Common myeloid progenitor, CD34-positive (primary cell): ENCODE results near the gene TGFA.

ENCODE experiments used
- CTCF ChIA-PET: fragments of 350-600 bp; sonication (Branson Sonifier 250); formaldehyde crosslinking; loops from one replicate; lab custom pipeline; 2021; ENCODE audit warnings: antibody characterized with exemption; lab: Charles Lee
- POLR2A ChIA-PET: fragments of 350-600 bp; sonication (Branson Sonifier 250); formaldehyde crosslinking; loops from one replicate; lab custom pipeline; 2021; ENCODE audit warnings: antibody characterized with exemption; lab: Charles Lee
- DNase-seq, 3 donors: peaks; one replicate each; pipeline versions ENCODE4 v3.0.0 to v3.0.0-alpha.2; 2013
- H3K27ac ChIP-seq, 2 experiments: 1 replicate in 1 of 2; 2 replicates in 1 of 2; pipeline ENCODE4 v1.7.0; 2013; ENCODE audit warnings: inconsistent platforms in 2 of 2, low read length in 2 of 2, mild to moderate bottlenecking in 2 of 2, low read depth in 1 of 2, moderate library complexity in 1 of 2; ENCODE audit not compliant: severe bottlenecking in 2 of 2, insufficient read depth in 1 of 2, poor library complexity in 1 of 2
- H3K27me3 ChIP-seq, 5 experiments: replicated peaks in 2 of 5; 1 replicate in 3 of 5; 2 replicates in 2 of 5; pipeline versions ENCODE4 v1.6.1 to v1.7.0; 2013; ENCODE audit warnings: low read length in 4 of 5, mild to moderate bottlenecking in 2 of 5, moderate library complexity in 2 of 5, inconsistent platforms in 1 of 5; ENCODE audit not compliant: insufficient read depth in 5 of 5, control insufficient read depth in 4 of 5
- H3K36me3 ChIP-seq, 4 experiments: 1 replicate in 2 of 4; 2 replicates in 2 of 4; pipeline versions ENCODE4 v1.6.1 to v1.7.0; 2013; ENCODE audit warnings: low read length in 3 of 4, control low read depth in 1 of 4, mild to moderate bottlenecking in 1 of 4; ENCODE audit not compliant: control insufficient read depth in 4 of 4, insufficient read depth in 4 of 4
- H3K4me1 ChIP-seq, 4 experiments: 1 replicate in 3 of 4; 2 replicates in 1 of 4; pipeline versions ENCODE4 v1.6.1 to v1.7.1; 2013; ENCODE audit warnings: low read length in 3 of 4, mild to moderate bottlenecking in 3 of 4, control low read depth in 1 of 4, inconsistent platforms in 1 of 4, moderate library complexity in 1 of 4; ENCODE audit not compliant: control insufficient read depth in 4 of 4, insufficient read depth in 4 of 4; ENCODE audit errors: control extremely low read depth in 1 of 4
- H3K4me3 ChIP-seq, 7 experiments: 1 replicate in 4 of 7; 2 replicates in 3 of 7; pipeline versions ENCODE4 v1.5.1 to v1.7.0; 2013; ENCODE audit warnings: mild to moderate bottlenecking in 7 of 7, low read length in 6 of 7, moderate library complexity in 6 of 7, inconsistent platforms in 2 of 7, low read depth in 2 of 7, control low read depth in 1 of 7; ENCODE audit not compliant: insufficient read depth in 4 of 7, control insufficient read depth in 1 of 7; ENCODE audit errors: extremely low read depth in 1 of 7
- H3K9me3 ChIP-seq, 5 experiments: 1 replicate in 4 of 5; 2 replicates in 1 of 5; pipeline versions ENCODE4 v1.6.1 to v1.7.1; 2013; ENCODE audit warnings: low read length in 4 of 5, mild to moderate bottlenecking in 2 of 5, inconsistent platforms in 1 of 5, low read depth in 1 of 5, moderate library complexity in 1 of 5; ENCODE audit not compliant: control insufficient read depth in 4 of 5, insufficient read depth in 2 of 5; ENCODE audit errors: control extremely low read depth in 1 of 5
- WGBS: methylation state at CpG from one replicate; pipeline ENCODE4 v1.1.5; 2013; ENCODE audit not compliant: insufficient coverage; 5-methylcytosine and 5-hydroxymethylcytosine counted together

TGFA gene

GRCh38 chr2:70471129-70471528 is 82.5 kb downstream of the TGFA start:
- no peaks in the 10 kb centered on the region for H3K27me3 ChIP-seq
- CTCF ChIA-PET = interaction anchor here (1.5 kb wide), 1 partner anchor 15 kb away, joined by 3 read pairs; no protein-coding TSS in a partner anchor
- DNase-seq = no peak
- no peak overlapping the region for H3K27ac ChIP-seq
- H3K36me3 ChIP-seq = no peaks in the 10 kb centered on the region
- 92% methylated on average over 4 of the region's 7 CpGs for WGBS
- peaks cover 34 to 73% (median 62%) of the 10 kb centered on the region in 4 experiments for H3K4me1 ChIP-seq
- no peak overlapping the region for H3K4me3 ChIP-seq
- POLR2A ChIA-PET = no interaction called here
- H3K9me3 ChIP-seq = no peaks in the 10 kb centered on the region

GRCh38 chr2:70469961-70470360 is 83.7 kb downstream of the TGFA start:
- no peaks in the 10 kb centered on the region for H3K9me3 ChIP-seq
- peaks cover 28 to 65% (median 55%) of the 10 kb centered on the region in 4 experiments for H3K4me1 ChIP-seq
- ChIA-PET CTCF (interaction anchor here (1.0 to 1.3 kb wide), 2 partner anchors 10 to 27 kb away, joined by 3 to 4 read pairs; no protein-coding TSS in a partner anchor), POLR2A (no interaction called here)
- 18% methylated on average over 7 of the region's 7 CpGs for WGBS
- H3K36me3 ChIP-seq = no peaks in the 10 kb centered on the region
- no peak for DNase-seq
- no peak overlapping the region for H3K27ac ChIP-seq
- no peaks in the 10 kb centered on the region for H3K27me3 ChIP-seq
- no peak overlapping the region for H3K4me3 ChIP-seq

- ChIA-PET POLR2A (no interaction called here), CTCF (interaction anchor here (1.0 to 1.3 kb wide), 3 partner anchors 10 to 164 kb away, joined by 3 to 4 read pairs (median 3); no protein-coding TSS in a partner anchor)
- Histone ChIP-seq H3K36me3 (no peaks in the 10 kb centered on the region), H3K4me1 (peaks cover 23 to 60% (median 52%) of the 10 kb centered on the region in 4 experiments), H3K27me3 (no peaks in the 10 kb centered on the region), H3K27ac (no peak overlapping the region), H3K4me3 (no peak overlapping the region), H3K9me3 (no peaks in the 10 kb centered on the region)
- no peak for DNase-seq
- WGBS = 94% methylated on average over 7 of the region's 7 CpGs
Measured at GRCh38 chr2:70469435-70469834, 84.2 kb downstream of the TGFA start.

- Histone ChIP-seq H3K4me3 (no peak overlapping the region), H3K9me3 (no peaks in the 10 kb centered on the region), H3K27me3 (no peaks in the 10 kb centered on the region), H3K36me3 (no peaks in the 10 kb centered on the region), H3K27ac (no peak overlapping the region), H3K4me1 (peaks cover 18 to 54% (median 50%) of the 10 kb centered on the region in 4 experiments)
- peak in 2 of 3 donors; percentile 41 to 46 for DNase-seq
- POLR2A ChIA-PET = interaction anchor here (0.5 kb wide), 1 partner anchor 25 kb away, joined by 3 read pairs; no protein-coding TSS in a partner anchor
- CTCF ChIA-PET = interaction anchor here (1.0 to 1.1 kb wide), 2 partner anchors 11 to 163 kb away, joined by 3 read pairs; no protein-coding TSS in a partner anchor
- WGBS = 0% methylated on average over 1 of the region's 1 CpG
Measured at GRCh38 chr2:70468878-70469277, 84.7 kb downstream of the TGFA start.

GRCh38 chr2:70467831-70468779 is 85.5 kb downstream of the TGFA start:
- ChIA-PET CTCF (interaction anchor here (1.1 to 1.4 kb wide), 2 partner anchors 9 to 163 kb away, joined by 3 read pairs; no protein-coding TSS in a partner anchor), POLR2A (interaction anchor here (0.5 kb wide), 1 partner anchor 24 kb away, joined by 3 read pairs; no protein-coding TSS in a partner anchor)
- Histone ChIP-seq H3K27ac (no peak overlapping the region), H3K4me1 (peaks cover 14 to 47% (median 42%) of the 10 kb centered on the region in 4 experiments), H3K4me3 (no peak overlapping the region), H3K9me3 (no peaks in the 10 kb centered on the region), H3K36me3 (no peaks in the 10 kb centered on the region), H3K27me3 (no peaks in the 10 kb centered on the region)
- 64% methylated on average over 4 of the region's 10 CpGs for WGBS
- DNase-seq = peak in 2 of 3 donors; percentile 26 to 36

- POLR2A ChIA-PET = no interaction called here
- CTCF ChIA-PET = interaction anchor here (1.4 kb wide), 1 partner anchor 9 kb away, joined by 3 read pairs; no protein-coding TSS in a partner anchor
- Histone ChIP-seq H3K4me1 (peaks cover 14 to 38% (median 34%) of the 10 kb centered on the region in 4 experiments), H3K27ac (no peak overlapping the region), H3K36me3 (no peaks in the 10 kb centered on the region), H3K9me3 (no peaks in the 10 kb centered on the region), H3K4me3 (no peak overlapping the region), H3K27me3 (no peaks in the 10 kb centered on the region)
- WGBS = 100% methylated on average over 1 of the region's 3 CpGs
- no peak for DNase-seq
Measured at GRCh38 chr2:70467237-70467636, 86.4 kb downstream of the TGFA start.
